ENCODE measurements around the gene SMARCA5.
A peak's percentile ranks its signal among the peaks of the same experiment; 100 is the strongest.
"Not testable (repeated sequence)": the region's sequence is repeated elsewhere in the genome, so short reads cannot be mapped to it uniquely, and the experiment has no call there.

SMARCA5 gene

DNA sequence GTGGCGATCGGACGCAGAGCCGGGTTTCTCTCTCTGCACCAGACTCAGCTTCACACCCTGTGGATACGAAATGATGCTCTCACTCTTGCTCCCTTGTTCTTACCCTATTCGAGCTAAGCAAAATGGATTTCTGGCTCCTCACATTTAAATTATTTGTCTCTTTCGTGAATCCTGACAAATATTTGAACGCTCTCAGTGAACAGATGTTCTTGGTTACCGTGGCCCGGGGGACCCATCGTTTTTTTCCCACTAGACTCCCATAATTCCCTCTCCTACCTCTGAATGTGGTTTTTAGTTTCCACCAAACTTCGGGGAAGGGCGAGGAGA lies 630 bp downstream of the SMARCA5 start:
- H3K4me3 Mint-ChIP-seq, result peak overlapping the region; percentile 99
- peaks cover 41% of the 10 kb centered on the region for H3K36me3 Mint-ChIP-seq (ENCODE audit: low read depth)
- H3K27me3 Mint-ChIP-seq, result no peaks in the 10 kb centered on the region
- DNase-seq, result no peak
- H3K4me1 Mint-ChIP-seq, result peaks cover 46% of the 10 kb centered on the region
- no peaks in the 10 kb centered on the region for H3K9me3 Mint-ChIP-seq
- H3K27ac Mint-ChIP-seq, result peak overlapping the region; percentile 96
- ATAC-seq, result peak; percentile 8

DNA sequence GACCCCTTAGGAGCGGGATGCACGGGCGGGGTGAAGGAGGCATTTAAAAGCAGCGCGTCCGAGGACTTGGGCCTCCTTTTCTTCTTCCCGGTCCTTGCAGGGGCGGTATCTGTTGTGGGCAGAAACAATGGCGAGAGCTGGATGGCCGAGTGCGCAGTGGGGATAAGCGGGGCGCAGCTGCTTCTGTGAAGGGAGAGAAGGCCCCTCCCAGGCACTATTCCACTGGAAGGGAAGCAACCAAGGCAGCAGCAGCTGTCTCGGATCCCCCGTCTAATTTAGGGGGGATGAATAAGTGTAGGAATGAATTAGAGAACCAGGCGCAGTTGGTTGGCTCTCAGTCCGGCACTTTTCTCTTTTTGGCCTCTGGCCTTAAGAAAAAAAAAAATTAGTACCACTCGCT lies 995 bp downstream of the SMARCA5 start:
- Mint-ChIP-seq H3K4me1 (peaks cover 50% of the 10 kb centered on the region), H3K9me3 (no peaks in the 10 kb centered on the region), H3K36me3 (ENCODE audit: low read depth) (peaks cover 45% of the 10 kb centered on the region), H3K4me3 (peak overlapping the region; percentile 99), H3K27me3 (no peaks in the 10 kb centered on the region), H3K27ac (peak overlapping the region; percentile 96)
- no peak for ATAC-seq
- peak; percentile 20 for DNase-seq

GRCh38 chr4:143514901-143515300 lies 1.4 kb downstream of the SMARCA5 start:
- no peaks in the 10 kb centered on the region for H3K27me3 Mint-ChIP-seq
- H3K36me3 Mint-ChIP-seq (ENCODE audit: low read depth), result peaks cover 48% of the 10 kb centered on the region
- peak overlapping the region; percentile 99 for H3K4me3 Mint-ChIP-seq
- peaks cover 54% of the 10 kb centered on the region for H3K4me1 Mint-ChIP-seq
- DNase-seq, result no peak
- no peak for ATAC-seq
- H3K9me3 Mint-ChIP-seq, result no peaks in the 10 kb centered on the region
- peak overlapping the region; percentile 96 for H3K27ac Mint-ChIP-seq

DNA sequence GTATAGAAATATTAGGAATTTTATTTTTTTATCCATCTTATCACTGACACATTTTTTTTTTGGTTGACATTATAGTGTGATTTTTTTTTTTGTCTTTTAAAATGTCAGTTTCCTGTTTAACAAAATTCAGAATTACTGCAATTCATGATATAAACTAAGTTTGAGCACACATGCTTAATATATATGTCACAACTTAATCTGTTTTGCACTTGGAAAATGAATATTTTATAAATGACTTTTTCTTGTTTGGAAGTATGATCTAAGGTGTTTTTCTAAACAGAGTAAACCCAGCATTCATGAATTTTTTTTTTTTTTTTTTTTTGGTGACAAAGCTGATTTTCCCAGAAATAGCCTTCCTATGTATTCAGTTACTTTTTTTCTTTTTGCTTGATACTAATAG lies 2.4 kb downstream of the SMARCA5 start:
- H3K27ac Mint-ChIP-seq, result peak overlapping the region; percentile 53
- peaks cover 61% of the 10 kb centered on the region for H3K4me1 Mint-ChIP-seq
- H3K9me3 Mint-ChIP-seq, result no peaks in the 10 kb centered on the region
- DNase-seq (no peak), ATAC-seq (no peak)
- H3K4me3 Mint-ChIP-seq, result peak overlapping the region; percentile 99
- H3K36me3 Mint-ChIP-seq (ENCODE audit: low read depth), result peaks cover 54% of the 10 kb centered on the region
- no peaks in the 10 kb centered on the region for H3K27me3 Mint-ChIP-seq

- Mint-ChIP-seq H3K36me3 (ENCODE audit: low read depth) (peaks cover 66% of the 10 kb centered on the region), H3K27me3 (no peaks in the 10 kb centered on the region), H3K4me1 (peaks cover 70% of the 10 kb centered on the region), H3K27ac (no peak overlapping the region), H3K4me3 (no peak overlapping the region), H3K9me3 (no peaks in the 10 kb centered on the region)
- no peak for DNase-seq
- no peak for ATAC-seq
Measured at GRCh38 chr4:143517764-143518163, 4.3 kb downstream of the SMARCA5 start.

DNA sequence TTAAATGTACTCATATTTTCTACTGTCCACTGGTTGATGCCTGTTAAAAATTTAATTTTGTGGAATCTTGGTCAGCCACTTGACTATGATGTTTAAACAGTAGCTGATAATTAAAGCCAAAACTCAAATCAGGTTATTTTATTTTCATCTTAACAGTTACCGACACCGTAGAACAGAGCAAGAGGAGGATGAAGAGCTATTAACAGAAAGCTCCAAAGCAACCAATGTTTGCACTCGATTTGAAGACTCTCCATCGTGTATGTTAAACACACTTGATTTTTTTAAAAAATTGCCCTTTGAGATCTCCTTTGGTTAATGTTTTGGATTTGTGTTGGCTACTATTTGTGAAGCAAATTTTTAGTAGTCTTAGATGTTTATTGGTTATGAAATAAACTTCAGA lies 10.7 kb downstream of the SMARCA5 start:
- DNase-seq (no peak), ATAC-seq (no peak)
- H3K4me1 Mint-ChIP-seq, result peaks cover 28% of the 10 kb centered on the region
- H3K27me3 Mint-ChIP-seq, result no peaks in the 10 kb centered on the region
- H3K4me3 Mint-ChIP-seq, result no peak overlapping the region
- H3K27ac Mint-ChIP-seq, result no peak overlapping the region
- no peaks in the 10 kb centered on the region for H3K9me3 Mint-ChIP-seq
- peaks cover 65% of the 10 kb centered on the region for H3K36me3 Mint-ChIP-seq (ENCODE audit: low read depth)

DNA sequence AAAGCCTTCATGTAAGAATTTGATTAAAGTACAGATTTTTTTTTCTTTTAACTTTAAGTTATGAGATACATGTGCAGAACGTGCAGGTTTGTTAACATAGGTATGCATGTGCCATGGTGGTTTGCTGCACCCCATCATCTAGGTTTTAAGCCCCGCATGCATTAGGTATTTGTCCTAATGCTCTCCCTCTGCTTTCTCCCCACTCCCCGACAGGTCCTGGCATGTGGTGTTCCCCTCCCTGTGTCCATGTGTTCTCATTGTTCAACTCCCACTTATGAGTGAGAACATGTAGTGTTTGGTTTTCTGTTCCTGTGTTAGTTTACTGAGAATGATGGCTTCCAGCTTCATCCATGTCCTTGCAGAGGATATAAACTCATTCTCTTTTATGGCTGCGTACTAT lies 14.5 kb downstream of the SMARCA5 start:
- peaks cover 64% of the 10 kb centered on the region for H3K36me3 Mint-ChIP-seq (ENCODE audit: low read depth)
- not testable (repeated sequence) for H3K27ac Mint-ChIP-seq, H3K9me3 Mint-ChIP-seq, DNase-seq, ATAC-seq, H3K27me3 Mint-ChIP-seq, H3K4me3 Mint-ChIP-seq, H3K4me1 Mint-ChIP-seq

- H3K36me3 Mint-ChIP-seq (ENCODE audit: low read depth), result peaks cover 70% of the 10 kb centered on the region
- no peaks in the 10 kb centered on the region for H3K9me3 Mint-ChIP-seq
- no peaks in the 10 kb centered on the region for H3K27me3 Mint-ChIP-seq
- no peak for DNase-seq
- ATAC-seq, result peak; percentile 36
- H3K4me1 Mint-ChIP-seq, result no peaks in the 10 kb centered on the region
- H3K27ac Mint-ChIP-seq, result no peak overlapping the region
- no peak overlapping the region for H3K4me3 Mint-ChIP-seq
Measured at GRCh38 chr4:143531380-143531779, 17.9 kb downstream of the SMARCA5 start.

GRCh38 chr4:143531788-143532491 lies 18.4 kb downstream of the SMARCA5 start:
- Mint-ChIP-seq H3K36me3 (ENCODE audit: low read depth) (peaks cover 70% of the 10 kb centered on the region), H3K4me3 (no peak overlapping the region), H3K27ac (no peak overlapping the region), H3K27me3 (no peaks in the 10 kb centered on the region), H3K9me3 (no peaks in the 10 kb centered on the region), H3K4me1 (no peaks in the 10 kb centered on the region)
- ATAC-seq (no peak), DNase-seq (no peak)

GRCh38 chr4:143538979-143539669 lies 25.6 kb downstream of the SMARCA5 start:
- no peaks in the 10 kb centered on the region for H3K27me3 Mint-ChIP-seq
- peaks cover 19% of the 10 kb centered on the region for H3K4me1 Mint-ChIP-seq
- no peak overlapping the region for H3K4me3 Mint-ChIP-seq
- peaks cover 10% of the 10 kb centered on the region for H3K9me3 Mint-ChIP-seq
- peaks cover 73% of the 10 kb centered on the region for H3K36me3 Mint-ChIP-seq (ENCODE audit: low read depth)
- ATAC-seq (peak; percentile 54), DNase-seq (peak; percentile 16)
- peak overlapping the region; percentile 3 for H3K27ac Mint-ChIP-seq

GRCh38 chr4:143539670-143540023 lies 26.1 kb downstream of the SMARCA5 start:
- Mint-ChIP-seq H3K4me3 (no peak overlapping the region), H3K4me1 (peaks cover 19% of the 10 kb centered on the region), H3K36me3 (ENCODE audit: low read depth) (peaks cover 73% of the 10 kb centered on the region), H3K9me3 (peaks cover 10% of the 10 kb centered on the region), H3K27ac (peak overlapping the region; percentile 3), H3K27me3 (no peaks in the 10 kb centered on the region)
- DNase-seq, result no peak
- no peak for ATAC-seq

DNA sequence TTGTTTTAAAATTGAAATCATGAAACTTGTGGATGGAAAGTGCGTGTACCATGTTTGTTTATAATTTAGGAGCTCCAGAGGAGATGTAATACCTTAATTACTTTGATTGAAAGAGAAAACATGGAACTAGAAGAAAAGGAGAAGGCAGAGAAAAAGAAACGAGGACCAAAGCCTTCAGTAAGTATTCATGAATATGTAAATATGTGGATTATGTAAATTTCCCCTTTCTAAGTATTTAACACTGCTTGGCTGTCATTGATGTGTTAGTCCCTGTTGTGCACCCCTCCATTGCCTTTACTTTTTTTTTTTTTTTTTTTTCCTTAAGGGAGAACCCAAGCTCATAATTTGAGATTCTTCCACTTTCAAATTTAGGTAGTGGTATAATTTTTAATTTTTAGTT lies 36.4 kb downstream of the SMARCA5 start:
- Mint-ChIP-seq H3K36me3 (ENCODE audit: low read depth) (peaks cover 62% of the 10 kb centered on the region), H3K9me3 (no peaks in the 10 kb centered on the region), H3K27me3 (no peaks in the 10 kb centered on the region), H3K27ac (no peak overlapping the region), H3K4me3 (no peak overlapping the region), H3K4me1 (peaks cover 7% of the 10 kb centered on the region)
- ATAC-seq (no peak), DNase-seq (no peak)

GRCh38 chr4:143554728-143555597 lies 41.5 kb downstream of the SMARCA5 start:
- Mint-ChIP-seq H3K27me3 (no peaks in the 10 kb centered on the region), H3K4me1 (peaks cover 26% of the 10 kb centered on the region), H3K27ac (peak overlapping the region; percentile 46), H3K36me3 (ENCODE audit: low read depth) (peaks cover 31% of the 10 kb centered on the region), H3K4me3 (no peak overlapping the region), H3K9me3 (no peaks in the 10 kb centered on the region)
- ATAC-seq (no peak), DNase-seq (peak; percentile 10)

- H3K27me3 Mint-ChIP-seq, result no peaks in the 10 kb centered on the region
- no peak overlapping the region for H3K4me3 Mint-ChIP-seq
- DNase-seq (no peak), ATAC-seq (no peak)
- peaks cover 26% of the 10 kb centered on the region for H3K36me3 Mint-ChIP-seq (ENCODE audit: low read depth)
- peaks cover 33% of the 10 kb centered on the region for H3K4me1 Mint-ChIP-seq
- H3K9me3 Mint-ChIP-seq, result no peaks in the 10 kb centered on the region
- no peak overlapping the region for H3K27ac Mint-ChIP-seq
Measured at GRCh38 chr4:143555676-143556075, 42.2 kb downstream of the SMARCA5 start.

DNA sequence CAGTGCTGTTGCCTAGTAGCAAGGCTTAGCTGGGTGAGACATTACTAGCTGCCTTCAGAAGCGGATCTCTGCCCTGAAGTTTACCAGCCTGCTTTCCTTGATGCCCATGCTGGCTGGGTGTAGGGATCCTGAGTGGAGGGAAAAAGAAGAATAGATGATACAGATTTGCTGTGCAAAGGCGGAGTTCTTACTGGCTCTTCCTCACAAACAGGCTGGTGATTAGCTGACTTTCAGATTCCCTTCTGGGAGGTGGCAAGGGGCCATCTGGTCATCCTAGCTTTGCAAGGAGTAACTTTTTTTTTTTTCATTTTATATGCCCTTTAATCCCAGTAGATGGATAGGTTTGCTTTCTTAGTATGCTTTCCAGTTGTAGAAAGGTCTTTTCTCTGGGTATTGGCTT lies 44.8 kb downstream of the SMARCA5 start:
- Mint-ChIP-seq H3K36me3 (ENCODE audit: low read depth) (peaks cover 13% of the 10 kb centered on the region), H3K27me3 (no peaks in the 10 kb centered on the region), H3K27ac (no peak overlapping the region), H3K4me3 (peak overlapping the region; percentile 87), H3K4me1 (peaks cover 44% of the 10 kb centered on the region), H3K9me3 (peaks cover 4% of the 10 kb centered on the region)
- no peak for ATAC-seq
- no peak for DNase-seq
